ENCODE results near the gene RNF175. TPM values are rescaled to one million over a fixed set of nuclear protein-coding genes. Genes with fewer than 3 reads are reported as not detected.

RNF175 gene
- total and polyA plus RNA-seq, 12 donors: 0.18 to 6.3 (median 1.1) TPM; not detected in 4

Other genes starting within 250 kb of the RNF175 start
- 10 to 100 TPM in 7 of 9 donors, 1 to 10 TPM in 2; 2.8 to 57.2 (median 28.8) TPM for gene TLR2, start 75.7 kb downstream of the RNF175 start, total RNA-seq
- gene TLR2, start 75.7 kb downstream of the RNF175 start, polyA plus RNA-seq: 10 to 100 TPM in 1 of 3 donors, 1 to 10 TPM in 2; 8.7 to 12.5 (median 9.7) TPM
- 10 to 100 TPM in 1 of 9 donors, 1 to 10 TPM in 6, under 1 TPM in 2; 0.57 to 23.2 (median 2.3) TPM for gene SFRP2, start 29.1 kb upstream of the RNF175 start, total RNA-seq
- 10 to 100 TPM in 1 of 3 donors, 1 to 10 TPM in 2; 2.0 to 22.3 (median 9.0) TPM for gene SFRP2, start 29.1 kb upstream of the RNF175 start, polyA plus RNA-seq

All from adrenal gland (tissue), 12 donors.